GM21360 (cell line): ENCODE measurements around the gene LRBA.

Experiments used
- ATAC-seq: cut with Tn5 transposase; IDR thresholded peaks from one replicate; pipeline ENCODE4 v1.9.1; 2021; ENCODE audit warnings: mild to moderate bottlenecking, moderate library complexity; ENCODE audit not compliant: unreplicated experiment

The LRBA gene

GRCh38 chr4:150818661-150819060 is 196.4 kb downstream of the LRBA start:
- no peak for ATAC-seq

GRCh38 chr4:150817804-150818528 is 197.1 kb downstream of the LRBA start:
- no peak for ATAC-seq

DNA sequence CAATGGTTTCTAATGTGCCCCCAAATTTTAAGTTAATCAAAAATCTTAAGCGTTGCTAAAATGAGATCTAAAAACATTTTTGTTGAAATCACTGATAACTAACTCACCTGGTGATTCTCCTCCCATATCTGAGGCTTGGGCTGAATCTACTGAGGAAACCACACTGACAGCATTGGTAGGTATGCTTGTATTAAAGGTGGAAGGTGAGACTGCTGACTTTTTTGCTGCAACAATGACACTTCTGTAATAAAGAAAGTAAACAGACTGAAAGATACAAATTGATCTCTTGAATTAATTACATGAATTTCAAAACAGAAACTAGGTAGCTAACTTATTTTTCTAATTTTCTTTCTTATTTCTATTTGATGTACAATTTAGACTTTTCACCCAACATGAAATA is 198.1 kb downstream of the LRBA start:
- ATAC-seq = no peak

DNA sequence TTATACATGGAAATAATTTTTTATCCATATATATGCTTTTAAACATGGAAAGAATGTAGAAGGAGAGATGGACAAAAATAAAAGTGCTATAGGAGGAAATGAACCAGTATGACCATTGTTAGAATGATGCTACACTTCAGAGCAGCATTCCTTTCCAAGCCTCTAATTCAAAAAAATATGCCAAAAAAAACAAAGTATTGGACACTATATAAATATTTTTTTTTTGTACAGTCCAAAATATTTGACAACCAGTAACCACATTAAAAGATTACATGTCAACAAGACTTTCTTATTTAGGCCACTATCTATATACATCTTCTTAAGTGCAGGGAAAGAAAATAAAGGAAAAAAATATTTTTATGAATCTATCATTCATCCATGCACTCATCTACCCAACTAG is 198.6 kb downstream of the LRBA start:
- ATAC-seq = no peak

- ATAC-seq = no peak
Observed at GRCh38 chr4:150814873-150815272, 200.2 kb downstream of the LRBA start.

DNA sequence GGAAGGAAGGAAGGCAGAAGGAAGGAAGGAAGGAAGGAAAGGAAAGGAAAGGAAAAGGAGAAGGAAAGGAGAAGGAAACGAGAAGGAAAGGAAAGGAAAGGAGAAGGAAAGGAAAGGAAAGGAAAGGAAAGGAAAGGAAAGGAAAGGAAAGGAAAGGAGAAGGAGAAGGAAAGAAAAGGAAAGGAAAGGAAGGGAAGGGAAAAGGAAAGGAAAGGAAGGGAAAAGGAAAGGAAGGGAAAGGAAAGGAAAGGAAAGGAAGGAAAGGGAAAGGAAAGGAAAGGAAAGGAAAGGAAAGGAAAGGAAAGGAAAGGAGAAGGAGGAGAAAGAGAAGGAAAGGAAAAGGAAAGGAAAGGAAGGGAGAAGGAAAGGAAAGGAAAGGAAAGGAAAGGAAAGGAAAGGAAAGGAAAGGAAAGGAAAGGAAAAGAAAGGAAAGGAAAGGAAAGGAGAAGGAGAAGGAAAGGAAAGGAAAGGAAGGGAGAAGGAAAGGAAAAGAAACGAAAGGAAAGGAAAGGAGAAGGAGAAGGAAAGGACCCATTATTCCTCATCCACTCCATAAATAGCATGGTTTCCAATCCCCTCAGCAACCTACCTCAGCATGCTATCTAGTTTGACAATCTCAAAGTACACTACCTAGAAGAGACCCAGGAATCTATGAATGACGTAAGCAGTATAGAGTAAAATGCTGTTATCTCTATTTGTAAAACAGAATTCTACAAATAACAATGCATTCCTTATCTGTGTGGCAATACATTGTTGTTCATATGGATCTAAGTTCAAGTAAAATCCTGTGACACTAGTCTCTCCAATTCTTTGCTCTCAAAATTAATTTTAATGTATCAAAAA is 209.7 kb downstream of the LRBA start:
- ATAC-seq = no peak

DNA sequence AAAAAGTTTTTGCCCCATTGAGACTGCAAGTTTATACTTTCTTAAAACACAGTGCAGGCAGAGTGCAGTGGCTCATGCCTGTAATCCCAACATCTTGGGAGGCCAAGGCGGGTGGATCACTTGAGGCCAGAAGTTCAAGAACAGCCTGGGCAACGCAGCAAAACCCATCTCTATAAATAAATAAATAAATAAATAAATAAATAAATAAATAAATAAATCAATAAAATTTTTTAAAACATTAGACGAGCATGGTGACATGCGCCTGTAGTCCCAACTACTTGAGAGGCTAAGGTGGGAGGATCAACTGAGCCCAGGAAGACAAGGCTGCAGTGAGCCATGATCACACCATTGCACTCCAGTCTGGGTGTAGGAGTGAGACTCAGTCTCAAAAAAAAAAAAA is 213.3 kb downstream of the LRBA start:
- ATAC-seq = no peak

DNA sequence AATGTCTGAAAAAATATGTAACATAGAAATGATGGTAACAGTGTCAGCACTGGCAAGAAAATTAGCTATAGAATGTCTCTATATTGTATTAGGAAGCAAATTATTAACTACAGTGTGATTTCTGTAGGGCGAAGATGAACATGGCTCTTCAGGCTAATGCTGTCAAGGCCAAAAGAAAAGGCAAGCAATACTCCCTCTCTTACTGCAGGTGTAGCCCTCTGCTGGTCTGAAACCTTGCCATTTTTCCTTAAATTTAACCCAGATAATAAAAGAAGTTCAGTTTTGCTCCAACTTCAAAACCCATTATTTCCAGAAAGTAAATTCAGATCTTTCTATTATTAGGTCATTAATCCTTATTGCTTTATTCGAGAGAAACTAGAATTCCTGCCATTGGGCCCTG is 215.9 kb downstream of the LRBA start:
- ATAC-seq = no peak

DNA sequence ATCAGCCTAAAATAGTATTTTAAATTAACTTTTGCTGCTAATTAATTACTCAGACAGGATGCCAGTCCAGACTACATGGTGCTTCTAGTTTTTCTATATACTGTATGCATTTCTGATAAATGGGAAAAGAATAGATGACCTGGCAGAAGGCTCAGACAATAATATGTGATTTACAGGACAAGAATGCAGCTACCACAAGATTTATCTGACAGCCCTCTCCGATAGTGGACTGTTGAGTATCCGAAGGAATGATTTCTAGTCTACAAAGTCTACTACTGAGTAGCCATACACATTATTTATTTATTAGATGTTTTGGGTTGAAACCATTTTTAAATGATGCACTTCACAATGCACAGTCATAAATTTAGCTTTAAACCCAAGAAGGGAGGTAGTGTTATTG is 220.4 kb downstream of the LRBA start:
- ATAC-seq = no peak

- ATAC-seq = no peak
Observed at GRCh38 chr4:150789864-150790263, 225.2 kb downstream of the LRBA start.

DNA sequence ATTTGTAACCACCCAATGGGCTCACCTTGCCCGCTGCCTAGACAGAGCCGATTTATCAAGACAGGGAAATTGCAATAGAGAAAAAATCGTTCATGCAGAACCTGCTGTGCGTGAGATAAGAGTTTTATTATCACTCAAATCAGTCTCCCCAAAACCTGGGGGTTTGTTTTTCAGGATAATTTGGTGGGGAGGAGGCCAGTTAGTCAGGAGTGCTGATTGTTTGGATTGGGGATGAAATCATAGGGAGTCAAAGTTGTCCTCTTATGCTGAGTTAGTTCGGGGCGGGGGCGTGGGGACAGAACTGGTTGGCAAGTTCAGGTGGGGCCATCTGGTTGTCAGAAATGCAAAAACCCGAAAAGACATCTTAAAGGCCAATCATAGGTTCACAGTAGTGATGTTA is 230.1 kb downstream of the LRBA start:
- ATAC-seq = no peak

DNA sequence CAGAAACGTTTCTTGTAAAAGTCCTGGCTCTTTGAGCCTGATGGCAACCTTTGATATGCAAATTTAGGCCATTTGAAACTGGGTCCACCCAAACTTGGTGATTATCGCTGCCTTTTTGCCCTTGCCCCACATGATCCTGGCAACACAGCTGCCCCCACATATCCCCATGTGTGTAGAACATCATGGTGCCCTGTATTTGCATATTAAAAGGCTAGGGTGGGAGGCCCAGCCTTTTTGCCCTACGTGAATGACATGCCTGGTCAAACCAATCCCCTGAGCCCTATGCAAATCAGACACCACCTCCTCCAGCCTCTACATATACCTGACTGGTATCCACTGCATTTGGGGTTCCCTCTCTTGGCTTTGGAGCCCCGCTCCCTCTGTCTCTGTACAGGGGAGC is 230.8 kb downstream of the LRBA start:
- no peak for ATAC-seq

- no peak for ATAC-seq
Observed at GRCh38 chr4:150782921-150783320, 232.2 kb downstream of the LRBA start.

DNA sequence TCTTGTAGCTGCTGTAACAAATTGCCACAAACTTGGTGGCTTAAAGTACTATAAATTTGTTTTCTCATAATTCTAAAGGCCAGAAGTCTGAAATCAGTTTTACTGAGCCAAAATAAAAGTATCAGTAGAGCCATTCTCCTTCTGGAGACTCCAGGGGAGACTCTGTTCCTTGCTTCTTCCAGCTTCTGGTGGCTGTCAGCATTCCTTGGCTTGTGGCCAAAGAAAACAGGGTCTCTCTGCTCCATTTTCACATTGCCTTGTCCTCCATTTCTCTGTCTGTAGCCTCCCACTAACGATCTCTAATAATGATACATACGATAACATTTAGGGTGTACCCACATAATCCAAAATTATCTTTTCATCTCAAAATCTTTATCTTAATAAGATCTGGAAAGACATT is 232.8 kb downstream of the LRBA start:
- ATAC-seq = no peak

GRCh38 chr4:150781191-150781590 is 233.9 kb downstream of the LRBA start:
- ATAC-seq = no peak

- no peak for ATAC-seq
Observed at GRCh38 chr4:150779707-150780106, 235.4 kb downstream of the LRBA start.

- no peak for ATAC-seq
Observed at GRCh38 chr4:150773729-150774449, 241.2 kb downstream of the LRBA start.

DNA sequence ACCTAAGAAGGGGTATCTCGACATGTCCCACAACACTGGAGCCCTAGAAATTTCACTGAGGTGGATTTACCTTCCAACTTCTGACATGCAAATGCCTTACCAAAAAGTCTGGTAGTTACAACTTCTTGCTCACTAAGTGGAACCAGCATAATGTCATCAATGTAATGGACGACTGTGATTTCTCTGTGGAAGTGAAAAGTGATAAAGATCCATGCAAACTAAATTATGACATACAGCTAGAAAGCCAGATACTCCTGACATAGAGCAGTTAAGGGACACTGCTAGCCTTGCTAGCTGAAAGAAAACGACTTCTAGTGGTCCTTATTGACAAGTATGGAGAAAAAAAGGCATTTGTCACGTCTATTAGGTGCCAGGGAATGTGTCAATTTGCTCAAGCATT is 242.1 kb downstream of the LRBA start:
- ATAC-seq = no peak

GRCh38 chr4:150771382-150771781 is 243.7 kb downstream of the LRBA start:
- no peak for ATAC-seq

- no peak for ATAC-seq
Observed at GRCh38 chr4:150769845-150770244, 245.2 kb downstream of the LRBA start.

DNA sequence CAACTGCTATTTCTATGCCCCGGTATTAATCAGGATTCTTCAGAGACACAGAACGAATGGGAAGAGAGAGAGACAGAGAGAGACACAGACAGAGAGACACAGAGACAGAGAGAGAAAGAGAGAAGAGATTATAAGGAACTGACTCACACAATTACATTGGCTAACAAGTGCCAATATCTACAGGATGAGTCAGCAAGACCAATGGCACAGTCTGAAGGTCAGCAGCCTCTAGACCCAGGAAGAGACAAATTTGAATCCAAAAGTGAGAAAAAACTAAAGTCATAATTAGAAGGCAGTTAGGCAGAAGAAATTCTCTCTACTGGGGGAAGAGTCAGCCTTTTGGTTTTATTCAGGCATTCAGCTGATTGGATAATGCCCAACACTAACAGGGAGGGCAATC is 245.8 kb downstream of the LRBA start:
- ATAC-seq = no peak

DNA sequence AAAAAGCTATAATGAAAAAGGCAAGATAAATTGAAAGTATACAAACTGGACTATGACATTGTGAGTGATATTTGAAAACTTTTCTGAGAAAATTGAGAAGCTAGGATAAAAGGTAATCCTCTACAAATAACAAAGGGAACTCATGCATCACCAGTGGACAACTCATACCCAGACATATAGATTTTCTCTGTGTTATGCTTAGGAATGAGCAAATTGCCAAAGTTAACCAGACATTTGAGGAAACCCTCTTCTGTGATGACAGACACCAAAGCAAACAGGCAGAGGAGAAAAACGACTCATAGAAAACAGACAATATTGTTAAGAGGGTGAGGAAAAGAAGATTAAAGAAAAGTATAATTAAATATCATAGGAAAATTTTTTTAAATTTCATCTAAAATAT is 246.6 kb downstream of the LRBA start:
- ATAC-seq = no peak
